ENCODE results near the gene NPTXR. TPM values are rescaled to one million over a fixed set of nuclear protein-coding genes. Genes with fewer than 3 reads are reported as not detected.

The NPTXR gene
- total and polyA plus RNA-seq, 2 of the 4 experiments (the other 2 are of a cell fraction), result 0.36 to 2.2 TPM

GRCh38 chr22:38828616-38829205 is 15.1 kb downstream of the NPTXR start:
- Histone ChIP-seq H4K20me1 (ENCODE audit: insufficient read depth, low read length) (no peaks in the 10 kb centered on the region), H2AK5ac (ENCODE audit: low read depth, low read length) (no peak overlapping the region), H3K79me1 (ENCODE audit: low read depth in 1 of 2, low read length in 2 of 2) (no peaks in the 10 kb centered on the region), H3K27me3 (ENCODE audit: control insufficient read depth, insufficient read depth, low read length) (no peaks in the 10 kb centered on the region), H3K36me3 (ENCODE audit: control insufficient read depth, insufficient read depth, low read length) (no peaks in the 10 kb centered on the region), H2BK5ac (ENCODE audit: low read depth, low read length, poor library complexity, severe bottlenecking) (no peak overlapping the region), H3K9ac (ENCODE audit: low read depth, low read length) (no peak overlapping the region), H4K8ac (ENCODE audit: low read depth in 2 of 2, low read length in 2 of 2) (no peak overlapping the region), H4K5ac (ENCODE audit: low read depth, low read length) (no peak overlapping the region), H2BK20ac (ENCODE audit: low read depth, low read length) (no peak overlapping the region), H3K4ac (ENCODE audit: low read depth, low read length) (no peak overlapping the region), H2BK120ac (ENCODE audit: low read depth, low read length) (no peak overlapping the region), H2AFZ (replicated peaks; ENCODE audit: low read length, poor library complexity) (no peak overlapping the region), H3K27ac (ENCODE audit: insufficient read depth, low read length) (no peak overlapping the region), H2AK9ac (replicated peaks; ENCODE audit: low read depth, low read length, poor library complexity) (no peak overlapping the region), H3K4me3 (ENCODE audit: insufficient read depth, low read depth, low read length) (no peak overlapping the region), H3K23ac (ENCODE audit: low read depth, low read length) (no peak overlapping the region), H3K14ac (replicated peaks; ENCODE audit: low read depth, low read length) (no peak overlapping the region), H3K4me2 (ENCODE audit: low read depth, low read length) (no peak overlapping the region), H3K56ac (ENCODE audit: extremely low read depth, insufficient read depth, low read length) (no peak overlapping the region), H3K4me1 (ENCODE audit: control insufficient read depth, insufficient read depth, low read length) (no peaks in the 10 kb centered on the region), H4K91ac (ENCODE audit: insufficient read depth, low read depth, low read length) (no peak overlapping the region), H3K9me1 (ENCODE audit: insufficient read depth, low read length) (no peaks in the 10 kb centered on the region), H2BK15ac (ENCODE audit: low read depth, low read length) (no peak overlapping the region), H3K18ac (ENCODE audit: low read depth, low read length) (no peak overlapping the region), H3K9me3 (ENCODE audit: control insufficient read depth, insufficient read depth, low read length) (no peaks in the 10 kb centered on the region)
- dilution Hi-C loops (cut with HindIII; ENCODE audit: low sequenced_read_pairs, unreplicated experiment) (no loop called here), in situ Hi-C loops (cut with MboI; ENCODE audit: low sequenced_read_pairs) (no loop called here), intact Hi-C loops (cut with micrococcal nuclease) (no loop called here)
- ATAC-seq (ENCODE audit: low read depth) (no peak), DNase-seq (no peak)
- ChIA-PET CTCF (interaction anchor here (0.6 kb wide), 1 partner anchor 1732 kb away, joined by 4 read pairs; no protein-coding TSS in a partner anchor), POLR2A (ENCODE audit: unreplicated experiment) (no interaction called here)
- WGBS, 2 experiments (ENCODE audit: extremely low coverage in 2 of 2, insufficient read length in 1 of 2), result no CpG with 5 or more reads among the region's 10 CpGs
- no peak for TF ChIP-seq USF2 (IDR thresholded peaks at IDR 0.05; ENCODE audit: low read depth, low read length)
- no TSS peak for BruUV-seq (replicated peaks)

All from IMR-90 (cell line).